H7 (cell line): ENCODE data around the gene KIAA0930. TPM values are rescaled to one million over a fixed set of nuclear protein-coding genes. Genes with fewer than 3 reads are reported as not detected.

Experiments
- DNase-seq: peaks from one replicate; pipeline ENCODE4 v3.0.0; 2012
- H3K27me3 ChIP-seq: 2 replicates; pipeline ENCODE4 v1.6.0; 2011; ENCODE audit warnings: mild to moderate bottlenecking, low read length; ENCODE audit not compliant: control insufficient read depth, insufficient read depth
- H3K36me3 ChIP-seq: replicated peaks from 2 replicates; pipeline ENCODE4 v1.5.1; 2011; ENCODE audit warnings: low read length; ENCODE audit not compliant: control insufficient read depth, insufficient read depth
- H3K4me3 ChIP-seq: 2 replicates; pipeline ENCODE4 v1.5.1; 2011; ENCODE audit warnings: low read depth, mild to moderate bottlenecking, control low read depth, low read length, moderate library complexity; ENCODE audit not compliant: insufficient read depth
- total RNA-seq: library from RNA; depleted of rRNA; stranded (reverse); fragments of >200 nt; shearing (Covaris generic); gene quantifications from 2 replicates; pipeline ENCODE4 v1.2.3, GENCODE V29; 2014

The KIAA0930 gene
- total RNA-seq, 1 experiment from 2014 or later, result 43.9 TPM

DNA sequence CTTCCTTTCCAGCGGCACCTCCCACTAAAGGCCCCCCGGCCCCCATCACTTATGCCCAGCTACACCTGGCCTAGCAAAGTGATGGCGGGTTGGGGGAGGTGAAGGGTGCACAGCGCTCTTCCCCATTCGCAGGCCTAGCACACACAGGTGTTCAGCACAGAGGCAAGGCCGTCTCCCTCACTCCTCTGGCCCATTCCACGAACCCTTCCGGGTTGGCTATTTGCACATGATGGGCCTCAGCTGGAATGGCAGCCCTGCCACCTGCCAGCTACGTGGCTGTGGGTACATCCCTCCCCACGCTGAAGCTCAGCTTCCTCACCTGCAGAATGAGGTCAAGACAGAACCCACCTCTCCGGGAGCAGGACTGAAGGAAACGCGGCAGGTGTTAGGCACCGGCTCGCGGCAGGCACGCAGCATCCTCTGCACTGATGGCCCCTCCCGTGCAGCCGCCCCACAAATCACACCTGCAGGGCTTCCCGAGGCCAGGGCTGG is 4.8 kb downstream of the KIAA0930 start:
- no peak for DNase-seq
- Histone ChIP-seq H3K4me3 (no peak overlapping the region), H3K36me3 (peaks cover 4% of the 10 kb centered on the region), H3K27me3 (peaks cover 9% of the 10 kb centered on the region; the same call in 1 of the 2 replicates)

DNA sequence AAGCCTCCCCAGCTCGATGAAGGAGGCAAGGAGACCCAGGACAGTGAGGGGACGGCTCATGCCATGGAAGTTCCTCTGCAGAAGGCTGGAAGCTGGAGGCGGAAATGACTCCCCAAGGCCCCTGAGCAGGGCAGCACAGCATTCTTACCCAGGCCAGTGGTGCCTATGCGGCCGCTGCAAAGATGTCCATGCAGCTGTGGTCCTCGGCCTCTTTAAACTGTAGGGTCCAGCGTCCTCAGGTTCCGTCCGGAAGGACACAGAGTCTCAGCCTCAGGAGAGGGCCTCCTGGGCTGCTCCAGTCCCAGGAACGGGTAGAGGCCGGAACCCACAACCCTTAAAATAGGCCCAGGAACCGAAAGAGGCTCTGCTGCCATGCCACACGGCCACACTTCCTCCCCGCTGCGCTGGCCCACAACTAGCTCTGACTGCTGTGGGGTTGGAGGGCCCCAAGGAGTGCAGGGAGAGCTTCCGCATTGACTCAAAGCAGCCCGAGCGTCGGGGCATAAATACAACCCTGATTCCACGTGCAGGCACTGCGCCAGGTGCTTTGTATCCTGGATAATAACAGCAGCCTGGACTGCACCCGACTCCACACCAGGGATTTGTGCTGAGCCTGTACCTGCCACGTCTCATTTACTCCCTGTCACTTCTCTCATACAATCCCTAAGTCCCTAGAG is 5.5 kb downstream of the KIAA0930 start:
- Histone ChIP-seq H3K36me3 (peaks cover 4% of the 10 kb centered on the region), H3K27me3 (peaks cover 6% of the 10 kb centered on the region; the same call in 1 of the 2 replicates), H3K4me3 (no peak overlapping the region)
- DNase-seq, result no peak

- Histone ChIP-seq H3K4me3 (no peak overlapping the region), H3K36me3 (peaks cover 4% of the 10 kb centered on the region), H3K27me3 (no peaks in the 10 kb centered on the region)
- DNase-seq, result peak; percentile 50
These were observed 6.9 kb downstream of the KIAA0930 start for GRCh38 chr22:45233827-45234226.

GRCh38 chr22:45233386-45233785 is 7.3 kb downstream of the KIAA0930 start:
- no peak for DNase-seq
- Histone ChIP-seq H3K36me3 (peaks cover 1% of the 10 kb centered on the region), H3K4me3 (no peak overlapping the region), H3K27me3 (no peaks in the 10 kb centered on the region)

- no peaks in the 10 kb centered on the region for H3K27me3 ChIP-seq
These were observed 9.4 kb downstream of the KIAA0930 start for GRCh38 chr22:45231293-45231692.

DNA sequence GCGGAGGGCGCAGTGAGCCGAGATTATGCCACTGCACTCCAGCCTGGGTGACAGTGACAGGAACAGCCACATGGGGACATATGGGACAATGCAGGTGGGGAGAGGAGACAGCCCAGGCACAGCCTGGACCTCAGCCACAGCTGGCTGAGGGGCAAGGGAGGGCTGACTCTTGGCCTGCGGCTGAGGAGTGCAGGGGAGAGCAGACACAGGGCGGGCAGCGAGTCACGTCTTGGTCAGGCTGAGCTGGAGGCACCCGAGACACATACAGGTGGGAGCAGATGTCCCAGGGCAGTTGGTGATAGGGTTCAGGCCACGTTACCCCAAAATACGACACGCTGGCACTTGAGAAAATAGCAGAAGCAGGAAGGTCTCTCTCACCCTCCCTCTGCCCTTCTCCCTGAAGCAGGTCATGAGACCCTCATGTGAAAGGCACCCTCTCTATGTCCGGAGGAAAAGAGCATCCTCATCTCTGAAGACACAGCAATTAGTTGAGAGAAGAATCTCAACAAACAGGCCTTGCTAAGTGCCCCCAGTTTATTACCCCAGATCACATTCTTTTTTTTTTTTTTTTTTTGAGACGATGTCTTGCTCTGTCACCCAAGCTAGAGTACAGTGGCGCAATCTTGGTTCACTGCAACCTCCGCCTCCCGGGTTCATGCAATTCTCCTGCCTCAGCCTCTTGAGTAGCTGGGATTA is 10.5 kb downstream of the KIAA0930 start:
- Histone ChIP-seq H3K4me3 (no peak overlapping the region), H3K36me3 (no peaks in the 10 kb centered on the region; the same call in 1 of the 2 replicates), H3K27me3 (no peaks in the 10 kb centered on the region)
- DNase-seq, result peak; percentile 31

More at GRCh38 chr22:45231293-45231692, 9.4 kb downstream of the KIAA0930 start:
- DNase-seq, result peak; percentile 20
- no peak overlapping the region for H3K4me3 ChIP-seq
- no peaks in the 10 kb centered on the region; the same call in 1 of the 2 replicates for H3K36me3 ChIP-seq

GRCh38 chr22:45229181-45229580 is 11.5 kb downstream of the KIAA0930 start:
- Histone ChIP-seq H3K36me3 (no peaks in the 10 kb centered on the region), H3K27me3 (no peaks in the 10 kb centered on the region), H3K4me3 (no peak overlapping the region)
- peak; percentile 54 for DNase-seq

- no peak for DNase-seq
- Histone ChIP-seq H3K27me3 (no peaks in the 10 kb centered on the region), H3K4me3 (no peak overlapping the region), H3K36me3 (no peaks in the 10 kb centered on the region)
These were observed 12.3 kb downstream of the KIAA0930 start for GRCh38 chr22:45228401-45228754.

GRCh38 chr22:45227645-45228400 is 12.9 kb downstream of the KIAA0930 start:
- peak; percentile 66 for DNase-seq
- H3K4me3 ChIP-seq, result no peak overlapping the region
- H3K36me3 ChIP-seq, result no peaks in the 10 kb centered on the region
- no peaks in the 10 kb centered on the region for H3K27me3 ChIP-seq

DNA sequence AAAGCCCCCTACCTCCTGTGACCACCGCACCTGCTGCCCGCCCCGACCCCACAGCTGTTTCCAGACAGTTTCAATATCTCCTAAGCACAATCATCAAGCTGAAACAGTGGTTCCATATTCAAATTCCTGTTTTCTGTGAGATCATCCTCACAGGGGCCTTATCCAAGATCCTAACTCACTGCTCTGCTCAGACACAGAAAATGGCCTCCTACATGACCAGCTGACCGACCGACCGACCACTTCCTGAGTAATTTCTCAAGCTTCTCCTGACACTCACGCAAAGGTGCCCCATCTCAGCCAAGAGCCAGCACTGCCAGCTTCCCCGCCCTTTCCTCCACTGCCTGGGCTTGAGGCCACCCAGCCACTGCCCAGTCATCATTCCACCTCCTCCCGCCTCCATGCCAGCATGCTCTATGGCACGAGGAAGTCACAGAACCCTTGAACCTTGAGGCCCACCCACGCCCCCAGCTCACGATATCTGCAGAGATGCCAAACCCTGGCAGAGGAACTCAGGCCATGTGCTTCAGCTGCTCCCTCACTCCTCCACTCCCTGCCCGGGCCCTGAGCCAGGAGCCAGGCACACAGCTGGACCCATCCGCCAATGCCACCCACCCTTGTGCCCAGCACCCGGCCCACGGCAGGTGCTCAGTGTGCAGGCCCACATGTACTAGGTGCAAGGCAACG is 14.0 kb downstream of the KIAA0930 start:
- H3K27me3 ChIP-seq, result no peaks in the 10 kb centered on the region
- peak; percentile 42 for DNase-seq
- no peaks in the 10 kb centered on the region for H3K36me3 ChIP-seq
- no peak overlapping the region for H3K4me3 ChIP-seq

DNA sequence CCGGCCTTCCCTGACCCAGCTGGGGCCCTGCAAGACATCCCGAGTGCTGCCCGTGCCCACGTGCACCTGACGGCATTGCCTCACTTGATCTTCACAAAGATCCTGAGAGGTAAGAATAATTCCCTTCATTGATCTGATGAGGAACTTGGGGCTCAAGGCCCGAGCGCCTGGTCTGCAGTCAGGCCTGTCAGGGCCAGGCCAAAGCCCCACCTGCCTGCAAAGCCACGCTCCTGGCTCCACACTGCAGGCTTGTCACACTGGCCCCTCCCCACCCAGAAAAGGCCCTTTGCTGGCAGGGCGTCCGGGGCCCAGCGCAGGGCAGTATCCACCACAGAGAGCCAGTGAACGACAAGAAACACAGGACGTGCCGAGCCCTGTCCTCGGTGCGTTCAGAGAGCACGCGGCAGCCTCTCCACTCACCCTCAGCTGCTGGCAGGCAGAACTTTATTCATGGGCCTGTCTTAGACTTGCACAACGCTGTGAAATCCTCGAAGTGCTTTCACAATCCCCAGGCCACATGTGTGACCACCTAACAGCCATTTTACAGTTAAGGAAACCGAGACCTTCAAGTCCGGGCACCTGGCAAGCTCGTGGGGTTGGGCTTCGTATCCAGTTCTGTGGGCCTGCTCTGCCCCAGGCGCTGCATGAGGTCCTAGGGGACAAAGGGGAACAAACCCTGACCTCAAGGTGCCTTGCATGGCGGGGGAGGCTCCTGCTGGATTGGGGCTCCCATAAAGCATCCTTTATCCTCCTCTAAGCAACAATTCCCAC is 14.8 kb downstream of the KIAA0930 start:
- Histone ChIP-seq H3K27me3 (no peaks in the 10 kb centered on the region), H3K36me3 (no peaks in the 10 kb centered on the region), H3K4me3 (no peak overlapping the region)
- DNase-seq, result peak; percentile 54

DNA sequence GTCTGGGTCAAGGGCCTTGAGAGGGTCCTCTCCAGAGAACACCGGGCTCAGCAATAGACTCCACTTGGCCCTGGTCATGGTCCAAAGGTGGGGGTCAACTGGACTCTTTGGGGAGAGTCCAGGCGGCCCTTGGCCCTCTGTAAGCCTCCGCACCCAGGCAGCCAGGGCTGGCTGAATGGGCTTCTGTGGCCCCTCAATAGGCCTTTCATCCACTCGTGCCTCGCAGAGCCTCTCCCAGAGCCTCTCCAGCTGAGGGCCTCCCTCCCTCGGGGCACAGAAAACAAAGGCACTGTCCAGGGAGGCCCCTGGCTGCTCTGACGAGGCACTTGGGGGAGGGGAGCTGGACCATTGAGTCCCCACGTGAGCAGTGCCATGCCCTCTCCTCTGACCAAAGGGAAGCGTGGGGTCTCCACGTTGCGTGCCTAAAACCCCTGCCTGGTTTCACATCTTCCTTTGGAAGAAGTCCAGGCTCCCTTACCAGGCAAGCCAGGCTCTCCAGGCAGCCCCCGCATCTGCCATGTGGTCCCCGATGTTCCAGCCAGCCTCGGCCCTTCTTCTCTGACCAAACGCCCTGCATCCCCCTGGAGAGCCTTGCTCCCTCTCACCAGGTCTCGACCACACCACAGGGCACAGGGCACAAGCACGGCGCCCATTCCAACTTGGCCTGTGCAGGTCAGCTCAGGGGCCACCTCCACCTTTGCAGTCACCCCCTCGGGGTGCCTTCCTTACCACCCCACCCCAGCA is 15.5 kb downstream of the KIAA0930 start:
- Histone ChIP-seq H3K4me3 (no peak overlapping the region), H3K36me3 (no peaks in the 10 kb centered on the region), H3K27me3 (no peaks in the 10 kb centered on the region)
- DNase-seq, result peak; percentile 63

GRCh38 chr22:45224331-45224730 is 16.4 kb downstream of the KIAA0930 start:
- H3K4me3 ChIP-seq, result no peak overlapping the region
- H3K36me3 ChIP-seq, result no peaks in the 10 kb centered on the region
- no peak for DNase-seq
- H3K27me3 ChIP-seq, result no peaks in the 10 kb centered on the region
